GM20000 (cell line): Measurements from ENCODE around the gene CSNK1G2.
"Not testable (repeated sequence)": the region's sequence is repeated elsewhere in the genome, so short reads cannot be mapped to it uniquely, and the experiment has no call there.

Experiments
- DNase-seq: peaks from one replicate; pipeline ENCODE4 v3.0.0; 2012; ENCODE audit warnings: low spot score
- CTCF ChIP-seq: IDR thresholded peaks from 2 replicates; pipeline ENCODE4 v1.5.1; 2012; ENCODE audit warnings: mild to moderate bottlenecking, control low read depth; ENCODE audit errors: extremely low read depth, missing control alignments

Gene CSNK1G2

GRCh38 chr19:1986357-1987162 is 45.6 kb downstream of the CSNK1G2 start:
- no peak for DNase-seq
- no peak for TF ChIP-seq CTCF

- DNase-seq, result no peak
- no peak for TF ChIP-seq CTCF
Observed at GRCh38 chr19:1987197-1988187, 46.5 kb downstream of the CSNK1G2 start.

- not testable (repeated sequence) for DNase-seq
Observed at GRCh38 chr19:1988464-1988863, 47.5 kb downstream of the CSNK1G2 start.

- no peak for TF ChIP-seq CTCF
- no peak for DNase-seq
Observed at GRCh38 chr19:1989513-1990229, 48.7 kb downstream of the CSNK1G2 start.

- DNase-seq, result no peak
- no peak for TF ChIP-seq CTCF
Observed at GRCh38 chr19:1990230-1991017, 49.5 kb downstream of the CSNK1G2 start.

- no peak for DNase-seq
- no peak for TF ChIP-seq CTCF
Observed at GRCh38 chr19:1991018-1991913, 50.3 kb downstream of the CSNK1G2 start.
